GM04503 (cell line): ENCODE data around the gene CCDC8.
"Not testable (repeated sequence)": the region's sequence is repeated elsewhere in the genome, so short reads cannot be mapped to it uniquely, and the experiment has no call there.

Source experiments
- DNase-seq: peaks from one replicate; pipeline ENCODE4 v3.0.0-alpha.2; 2012; ENCODE audit warnings: low read depth

Gene CCDC8

GRCh38 chr19:46427518-46428045 lies 14.2 kb upstream of the CCDC8 start:
- DNase-seq, result no peak

- DNase-seq, result no peak
Observed at GRCh38 chr19:46426506-46427162, 13.3 kb upstream of the CCDC8 start.

GRCh38 chr19:46426035-46426505 lies 12.7 kb upstream of the CCDC8 start:
- DNase-seq, result no peak

GRCh38 chr19:46423188-46423587 lies 9.8 kb upstream of the CCDC8 start:
- no peak for DNase-seq

- no peak for DNase-seq
Observed at GRCh38 chr19:46422344-46422743, 9.0 kb upstream of the CCDC8 start.

GRCh38 chr19:46420056-46420455 lies 6.7 kb upstream of the CCDC8 start:
- DNase-seq, result no peak

GRCh38 chr19:46415804-46416709 lies 2.7 kb upstream of the CCDC8 start:
- DNase-seq, result not testable (repeated sequence)

- not testable (repeated sequence) for DNase-seq
Observed at GRCh38 chr19:46414899-46415298, 1.5 kb upstream of the CCDC8 start.

GRCh38 chr19:46412650-46413261 lies 608 bp downstream of the CCDC8 start:
- no peak for DNase-seq

GRCh38 chr19:46411925-46412649 lies 1.3 kb downstream of the CCDC8 start:
- DNase-seq, result no peak

GRCh38 chr19:46411088-46411924 lies 2.1 kb downstream of the CCDC8 start:
- no peak for DNase-seq

- DNase-seq, result no peak
Observed at GRCh38 chr19:46410205-46411087, 2.9 kb downstream of the CCDC8 start.

- DNase-seq, result no peak
Observed at GRCh38 chr19:46409191-46409590, 4.2 kb downstream of the CCDC8 start.

GRCh38 chr19:46408664-46409039 lies 4.7 kb downstream of the CCDC8 start:
- no peak for DNase-seq

- DNase-seq, result no peak
Observed at GRCh38 chr19:46407856-46408663, 5.3 kb downstream of the CCDC8 start.

- DNase-seq, result no peak
Observed at GRCh38 chr19:46406976-46407375, 6.4 kb downstream of the CCDC8 start.

GRCh38 chr19:46404753-46405468 lies 8.5 kb downstream of the CCDC8 start:
- no peak for DNase-seq

- no peak for DNase-seq
Observed at GRCh38 chr19:46404055-46404752, 9.2 kb downstream of the CCDC8 start.
